Thyroid gland (tissue), 4 donors: Measurements from ENCODE around the gene TMA7.

Source experiments
- CTCF ChIP-seq, 6 experiments: fragments of 200-600 bp in 3 of 6; fragments of 450-650 bp in 3 of 6; sonication (generic) in 3 of 6; IDR thresholded peaks; one replicate each; pipeline ENCODE4 v1.5.1; 2016 to 2019; ENCODE audit warnings: antibody characterized with exemption in 6 of 6, mild to moderate bottlenecking in 2 of 6, inconsistent platforms in 1 of 6, moderate library complexity in 1 of 6
- POLR2A ChIP-seq, 2 donors: fragments of 450-650 bp; IDR thresholded peaks; one replicate each; pipeline ENCODE4 v1.6.1; 2017; ENCODE audit warnings: antibody characterized with exemption in 2 of 2, mild to moderate bottlenecking in 2 of 2, moderate library complexity in 1 of 2

GRCh38 chr3:48470286-48470685 is 30.2 kb downstream of the TMA7 start:
- no peak for TF ChIP-seq POLR2A (IDR thresholded peaks at IDR 0.05)
- no peak for TF ChIP-seq CTCF (IDR thresholded peaks at IDR 0.05)
